Prostate gland (tissue), 2 donors: Measurements from ENCODE around the gene DNAH10.

Experiments used
- CTCF ChIP-seq, 4 experiments: fragments of 200-600 bp in 2 of 4; fragments of 450-650 bp in 2 of 4; sonication (generic) in 2 of 4; IDR thresholded peaks; 1 replicate in 3 of 4; 2 replicates in 1 of 4; pipeline ENCODE4 v1.5.1; 2016 to 2019; ENCODE audit warnings: antibody characterized with exemption in 4 of 4, mild to moderate bottlenecking in 2 of 4, moderate library complexity in 2 of 4
- POLR2A ChIP-seq: fragments of 450-650 bp; IDR thresholded peaks from one replicate; pipeline ENCODE4 v1.6.1; 2016; ENCODE audit warnings: antibody characterized with exemption, mild to moderate bottlenecking
- POLR2AphosphoS5 ChIP-seq: sonication (generic); formaldehyde crosslinking; IDR thresholded peaks from one replicate; pipeline ENCODE4 v1.6.1; 2017; ENCODE audit warnings: antibody characterized with exemption

- no peak for TF ChIP-seq CTCF (IDR thresholded peaks at IDR 0.05)
- no peak for TF ChIP-seq POLR2A
- no peak for TF ChIP-seq POLR2AphosphoS5
These were observed 199.7 kb downstream of the DNAH10 start for GRCh38 chr12:123961585-123962345.
